Fibroblast of lung (primary cell): ENCODE data around the gene ADCYAP1R1. TPM values are rescaled to one million over a fixed set of nuclear protein-coding genes. Genes with fewer than 3 reads are reported as not detected.

ENCODE experiments used
- DNase-seq, 2 donors: peaks; one replicate each; pipeline versions ENCODE4 v3.0.0 to v3.0.0-alpha.2; 2010; ENCODE audit warnings: low read depth in 2 of 2
- H2AFZ ChIP-seq: 2 replicates; pipeline ENCODE4 v1.5.1; 2012; ENCODE audit warnings: low read length, control low read depth, inconsistent platforms
- H3K27ac ChIP-seq: 2 replicates; pipeline ENCODE4 v1.5.1; 2011; ENCODE audit warnings: low read length, control low read depth; ENCODE audit not compliant: insufficient read depth
- H3K27me3 ChIP-seq: 2 replicates; pipeline ENCODE4 v1.5.1; 2011; ENCODE audit warnings: mild to moderate bottlenecking, low read length; ENCODE audit not compliant: control insufficient read depth, insufficient read depth
- H3K36me3 ChIP-seq: 2 replicates; pipeline ENCODE4 v1.5.1; 2011; ENCODE audit warnings: low read length; ENCODE audit not compliant: control insufficient read depth, insufficient read depth
- H3K4me1 ChIP-seq: 2 replicates; pipeline ENCODE4 v1.5.1; 2011; ENCODE audit warnings: low read length; ENCODE audit not compliant: control insufficient read depth, insufficient read depth; ENCODE audit errors: extremely low read depth
- H3K4me2 ChIP-seq: 2 replicates; pipeline ENCODE4 v1.5.1; 2011; ENCODE audit warnings: low read length, control low read depth; ENCODE audit not compliant: insufficient read depth; ENCODE audit errors: extremely low read depth
- H3K4me3 ChIP-seq, 4 experiments: fragments of 200-600 bp in 1 of 4; sonication (generic) in 1 of 4; replicated peaks in 1 of 4; 2 replicates each; pipeline ENCODE4 v1.5.1; 2011 to 2016; ENCODE audit warnings: low read length in 4 of 4, low read depth in 3 of 4, mild to moderate bottlenecking in 3 of 4, control low read depth in 2 of 4, inconsistent platforms in 1 of 4, mixed read lengths in 1 of 4; ENCODE audit not compliant: insufficient read depth in 1 of 4; ENCODE audit errors: control extremely low read depth in 1 of 4
- H3K79me2 ChIP-seq: 2 replicates; pipeline ENCODE4 v1.5.1; 2012; ENCODE audit warnings: mild to moderate bottlenecking, low read length, inconsistent platforms; ENCODE audit not compliant: control insufficient read depth, insufficient read depth
- H3K9ac ChIP-seq: 2 replicates; pipeline ENCODE4 v1.5.1; 2011; ENCODE audit warnings: mild to moderate bottlenecking, low read length, control low read depth; ENCODE audit not compliant: insufficient read depth
- H3K9me3 ChIP-seq: 2 replicates; pipeline ENCODE4 v1.5.1; 2012; ENCODE audit warnings: low read depth, low read length; ENCODE audit not compliant: control insufficient read depth, insufficient read depth
- H4K20me1 ChIP-seq: 2 replicates; pipeline ENCODE4 v1.5.1; 2011; ENCODE audit warnings: low read length; ENCODE audit not compliant: control insufficient read depth, insufficient read depth; ENCODE audit errors: extremely low read depth
- EZH2 ChIP-seq: IDR thresholded peaks from 2 replicates; pipeline ENCODE4 v1.5.1; 2012; ENCODE audit warnings: low read length, control low read depth, mild to moderate bottlenecking; ENCODE audit errors: missing control alignments
- polyA plus RNA-seq, 2 donors: library from polyadenylated mRNA; depleted of rRNA in 1 of 2; stranded (reverse) in 1 of 2; unstranded in 1 of 2; fragments of >200 nt; gene quantifications; 2 replicates each; pipeline ENCODE4 v1.2.1, GENCODE V29; 2011 to 2012; ENCODE audit warnings: missing spikeins in 1 of 2
- total RNA-seq: library from RNA; depleted of rRNA; stranded (reverse); fragments of >200 nt; gene quantifications from 2 replicates; pipeline ENCODE4 v1.2.1, GENCODE V29; 2014
- TF ChIP-seq, protein P1 (sequence below), 2 donors: IDR thresholded peaks in 1 of 2; conservative IDR thresholded peaks in 1 of 2; 1 replicate in 1 of 2; 2 replicates in 1 of 2; pipeline ENCODE4 v1.5.1; 2011 to 2012; ENCODE audit warnings: low read length in 2 of 2, control low read depth in 1 of 2, inconsistent platforms in 1 of 2, low read depth in 1 of 2, mild to moderate bottlenecking in 1 of 2

The ADCYAP1R1 gene
- total and polyA plus RNA-seq, 2 donors (not counting 1 experiment from before 2014, with no cell fraction given), result not detected

GRCh38 chr7:31022117-31022516, 30.0 kb upstream of the ADCYAP1R1 start:
- H3K27ac ChIP-seq, result no peak overlapping the region
- H3K4me1 ChIP-seq, result no peaks in the 10 kb centered on the region
- H3K4me3 ChIP-seq, result no peak overlapping the region
- H4K20me1 ChIP-seq, result no peaks in the 10 kb centered on the region
- H3K27me3 ChIP-seq, result no peaks in the 10 kb centered on the region
- H3K9ac ChIP-seq, result no peak overlapping the region
- TF ChIP-seq, protein P1, sequence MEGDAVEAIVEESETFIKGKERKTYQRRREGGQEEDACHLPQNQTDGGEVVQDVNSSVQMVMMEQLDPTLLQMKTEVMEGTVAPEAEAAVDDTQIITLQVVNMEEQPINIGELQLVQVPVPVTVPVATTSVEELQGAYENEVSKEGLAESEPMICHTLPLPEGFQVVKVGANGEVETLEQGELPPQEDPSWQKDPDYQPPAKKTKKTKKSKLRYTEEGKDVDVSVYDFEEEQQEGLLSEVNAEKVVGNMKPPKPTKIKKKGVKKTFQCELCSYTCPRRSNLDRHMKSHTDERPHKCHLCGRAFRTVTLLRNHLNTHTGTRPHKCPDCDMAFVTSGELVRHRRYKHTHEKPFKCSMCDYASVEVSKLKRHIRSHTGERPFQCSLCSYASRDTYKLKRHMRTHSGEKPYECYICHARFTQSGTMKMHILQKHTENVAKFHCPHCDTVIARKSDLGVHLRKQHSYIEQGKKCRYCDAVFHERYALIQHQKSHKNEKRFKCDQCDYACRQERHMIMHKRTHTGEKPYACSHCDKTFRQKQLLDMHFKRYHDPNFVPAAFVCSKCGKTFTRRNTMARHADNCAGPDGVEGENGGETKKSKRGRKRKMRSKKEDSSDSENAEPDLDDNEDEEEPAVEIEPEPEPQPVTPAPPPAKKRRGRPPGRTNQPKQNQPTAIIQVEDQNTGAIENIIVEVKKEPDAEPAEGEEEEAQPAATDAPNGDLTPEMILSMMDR (conservative IDR thresholded peaks at IDR 0.05 in 1 of 2, IDR thresholded peaks at IDR 0.05 in 1 of 2; ENCODE audit: low read depth in 1 of 2, low read length in 2 of 2), result no peak
- TF ChIP-seq EZH2, result no peak
- H3K79me2 ChIP-seq, result no peaks in the 10 kb centered on the region
- no peaks in the 10 kb centered on the region for H3K9me3 ChIP-seq
- DNase-seq, result no peak
- no peaks in the 10 kb centered on the region for H3K36me3 ChIP-seq
- no peak overlapping the region for H2AFZ ChIP-seq
- no peak overlapping the region for H3K4me2 ChIP-seq

DNA sequence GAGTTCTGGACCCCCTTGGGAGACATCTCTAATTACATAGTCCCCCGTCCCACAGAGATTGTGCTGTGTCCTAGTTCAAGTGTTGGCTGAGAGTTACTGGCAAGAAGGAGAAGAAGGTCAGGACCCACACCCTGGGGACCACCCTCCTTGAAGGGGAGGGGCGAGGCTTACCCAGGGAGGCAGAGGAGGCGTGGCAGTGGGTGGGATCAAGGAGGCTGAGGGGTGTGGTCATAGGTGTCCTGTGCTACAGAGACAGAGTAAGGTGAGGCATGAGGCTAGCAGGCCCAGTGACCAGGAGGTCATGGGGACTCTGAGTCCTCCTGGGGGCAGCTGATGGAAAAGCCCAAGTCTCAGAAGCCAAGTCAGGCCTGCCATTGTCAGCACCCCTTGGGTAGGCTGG, 29.4 kb upstream of the ADCYAP1R1 start:
- no peaks in the 10 kb centered on the region for H3K79me2 ChIP-seq
- H3K9ac ChIP-seq, result no peak overlapping the region
- DNase-seq, result no peak
- H4K20me1 ChIP-seq, result no peaks in the 10 kb centered on the region
- no peaks in the 10 kb centered on the region for H3K4me1 ChIP-seq
- no peaks in the 10 kb centered on the region for H3K36me3 ChIP-seq
- H3K27me3 ChIP-seq, result no peaks in the 10 kb centered on the region
- TF ChIP-seq EZH2, result no peak
- TF ChIP-seq, protein P1 (conservative IDR thresholded peaks at IDR 0.05 in 1 of 2, IDR thresholded peaks at IDR 0.05 in 1 of 2; ENCODE audit: low read depth in 1 of 2, low read length in 2 of 2), result no peak
- H3K27ac ChIP-seq, result no peak overlapping the region
- no peak overlapping the region for H2AFZ ChIP-seq
- no peaks in the 10 kb centered on the region for H3K9me3 ChIP-seq
- no peak overlapping the region for H3K4me2 ChIP-seq
- H3K4me3 ChIP-seq, result no peak overlapping the region

DNA sequence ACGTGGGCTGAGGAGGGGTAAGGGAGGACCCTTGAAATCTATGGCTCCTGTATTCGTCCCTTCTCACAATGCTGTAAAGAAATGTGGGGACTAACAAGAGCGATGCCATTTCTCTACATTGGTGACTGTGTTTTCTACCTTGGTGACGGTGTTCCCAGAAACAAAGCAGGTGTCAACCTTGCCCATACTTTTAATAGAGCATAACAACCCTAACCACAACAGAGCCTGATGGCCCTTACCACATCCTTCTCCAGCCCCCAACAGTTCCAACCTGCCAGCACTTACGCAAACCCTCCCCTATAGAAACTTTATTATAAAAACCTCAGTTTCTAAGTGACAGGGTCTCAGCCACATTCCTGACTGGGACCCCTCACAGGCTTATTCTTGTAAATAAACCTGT, 28.2 kb upstream of the ADCYAP1R1 start:
- TF ChIP-seq, protein P1 (conservative IDR thresholded peaks at IDR 0.05 in 1 of 2, IDR thresholded peaks at IDR 0.05 in 1 of 2; ENCODE audit: low read depth in 1 of 2, low read length in 2 of 2), result no peak
- no peak for TF ChIP-seq EZH2
- Histone ChIP-seq H3K79me2 (no peaks in the 10 kb centered on the region), H3K4me2 (no peak overlapping the region), H3K36me3 (no peaks in the 10 kb centered on the region), H3K9me3 (no peaks in the 10 kb centered on the region), H4K20me1 (no peaks in the 10 kb centered on the region), H2AFZ (no peak overlapping the region), H3K4me3 (no peak overlapping the region), H3K4me1 (no peaks in the 10 kb centered on the region), H3K9ac (no peak overlapping the region), H3K27ac (no peak overlapping the region), H3K27me3 (no peaks in the 10 kb centered on the region)
- DNase-seq, result no peak
